Jurkat, Clone E6-1 (cell line): ENCODE data around the gene ANKS1B.
"Not testable (repeated sequence)": the region's sequence is repeated elsewhere in the genome, so short reads cannot be mapped to it uniquely, and the experiment has no call there.

Source experiments
- DNase-seq: peaks from one replicate; pipeline ENCODE4 v3.0.0-alpha.2; 2011; ENCODE audit warnings: low read depth, low spot score
- H3K4me3 ChIP-seq: 2 replicates; pipeline ENCODE4 v1.5.1; 2011; ENCODE audit warnings: mild to moderate bottlenecking, low read length, control low read depth, moderate library complexity

The ANKS1B gene

DNA sequence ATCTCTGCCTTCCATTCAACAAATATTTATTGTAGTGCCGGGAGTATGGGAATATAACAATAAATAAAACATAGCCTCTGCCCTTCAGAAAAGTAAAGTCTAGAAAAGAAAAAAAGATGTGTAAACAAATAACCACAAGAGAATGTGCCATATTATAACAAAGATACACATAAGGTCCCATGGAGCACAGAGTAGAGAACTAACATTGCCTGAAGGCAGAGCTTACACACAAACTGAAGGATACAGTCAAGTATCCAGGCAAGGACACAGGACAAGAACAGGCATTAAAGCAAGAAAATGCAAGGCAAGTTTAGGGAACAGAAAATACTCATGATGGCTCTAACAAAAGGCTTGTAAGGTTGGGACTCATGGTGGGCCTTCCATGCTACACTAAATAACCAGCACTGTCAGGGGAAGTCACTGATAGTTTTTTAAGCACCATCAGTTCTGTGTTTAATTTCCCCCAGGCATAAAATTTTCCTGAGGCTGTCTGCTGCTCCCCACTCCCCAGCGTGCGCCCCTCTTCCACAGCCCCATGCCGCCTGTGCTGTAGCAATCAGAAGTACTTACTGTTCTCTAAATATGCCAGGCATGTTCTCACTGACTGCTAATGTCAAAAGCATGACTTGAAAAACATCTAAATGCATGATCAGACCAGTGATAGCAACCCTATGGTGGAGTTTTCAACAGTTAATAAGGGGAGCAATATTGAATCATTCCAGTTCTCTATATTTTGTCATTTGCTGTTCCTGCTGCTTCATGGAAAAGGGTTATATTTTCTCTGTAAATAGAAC, 77.8 kb downstream of the ANKS1B start:
- DNase-seq: no peak
- H3K4me3 ChIP-seq: no peak overlapping the region

- DNase-seq: no peak
- no peak overlapping the region for H3K4me3 ChIP-seq
Observed at GRCh38 chr12:99901181-99901580, 83.6 kb downstream of the ANKS1B start.

GRCh38 chr12:99898645-99899044, 86.1 kb downstream of the ANKS1B start:
- DNase-seq: no peak
- no peak overlapping the region for H3K4me3 ChIP-seq

DNA sequence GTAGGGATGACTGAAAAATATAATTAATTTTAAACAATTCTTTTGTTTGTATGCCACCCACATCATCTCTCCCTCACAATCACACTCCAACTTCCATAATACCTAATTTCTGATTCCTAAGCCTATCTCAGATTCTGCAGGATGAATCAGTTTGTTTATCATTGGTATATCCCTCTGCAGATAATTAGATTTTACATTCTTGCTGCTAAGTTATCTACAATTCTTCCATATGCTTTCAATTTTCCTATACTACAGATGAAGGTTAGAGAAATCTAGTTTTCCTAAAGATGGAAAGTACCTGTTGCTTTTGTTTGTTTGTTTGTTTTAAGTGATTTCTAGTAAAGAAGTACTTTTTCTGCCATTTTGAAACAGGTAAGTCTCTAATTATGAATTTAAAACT, 105.3 kb downstream of the ANKS1B start:
- H3K4me3 ChIP-seq: no peak overlapping the region
- no peak for DNase-seq

- no peak for DNase-seq
- no peak overlapping the region for H3K4me3 ChIP-seq
Observed at GRCh38 chr12:99875081-99875480, 109.7 kb downstream of the ANKS1B start.

DNA sequence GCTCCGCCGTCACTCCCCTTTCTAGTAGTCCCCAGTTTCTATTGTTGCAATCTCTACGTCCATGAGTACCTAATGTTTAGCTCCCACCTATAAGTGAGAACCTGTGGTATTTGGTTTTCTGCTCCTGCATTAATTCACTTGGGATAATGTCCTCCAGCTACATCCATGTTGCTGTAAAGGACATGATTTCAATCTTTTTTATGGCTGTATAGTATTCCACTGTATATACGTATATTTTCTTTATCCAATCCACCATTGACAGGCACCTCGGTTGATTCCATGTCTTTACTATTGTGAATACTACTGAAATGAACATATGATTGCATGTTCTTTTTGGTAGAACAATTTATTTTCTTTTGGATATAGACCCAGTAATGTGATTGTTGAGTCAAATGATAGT, 114.7 kb downstream of the ANKS1B start:
- DNase-seq: no peak

GRCh38 chr12:99861731-99862130, 123.0 kb downstream of the ANKS1B start:
- no peak overlapping the region for H3K4me3 ChIP-seq
- DNase-seq: no peak

More for the DNA sequence above, 114.7 kb downstream of the ANKS1B start:
- no peak overlapping the region for H3K4me3 ChIP-seq

DNA sequence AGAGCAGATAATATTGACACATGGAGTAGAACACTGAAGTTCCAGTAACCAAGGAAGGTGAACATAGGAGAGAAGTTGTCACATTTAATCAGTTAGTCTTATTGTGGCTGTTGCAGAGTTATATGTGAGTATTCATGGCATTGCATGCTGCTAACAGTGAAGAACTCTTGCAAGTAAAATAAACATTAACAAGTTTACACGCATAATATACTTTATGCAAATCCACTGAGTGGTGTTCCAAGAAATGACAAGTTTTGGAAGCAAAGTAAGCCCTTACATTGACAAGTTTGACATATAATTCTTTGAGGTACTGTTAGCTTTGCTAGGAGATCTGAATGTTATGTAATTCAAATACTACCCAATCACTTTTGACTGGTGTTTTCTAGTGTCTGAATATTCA, 125.6 kb downstream of the ANKS1B start:
- DNase-seq: no peak
- no peak overlapping the region for H3K4me3 ChIP-seq

DNA sequence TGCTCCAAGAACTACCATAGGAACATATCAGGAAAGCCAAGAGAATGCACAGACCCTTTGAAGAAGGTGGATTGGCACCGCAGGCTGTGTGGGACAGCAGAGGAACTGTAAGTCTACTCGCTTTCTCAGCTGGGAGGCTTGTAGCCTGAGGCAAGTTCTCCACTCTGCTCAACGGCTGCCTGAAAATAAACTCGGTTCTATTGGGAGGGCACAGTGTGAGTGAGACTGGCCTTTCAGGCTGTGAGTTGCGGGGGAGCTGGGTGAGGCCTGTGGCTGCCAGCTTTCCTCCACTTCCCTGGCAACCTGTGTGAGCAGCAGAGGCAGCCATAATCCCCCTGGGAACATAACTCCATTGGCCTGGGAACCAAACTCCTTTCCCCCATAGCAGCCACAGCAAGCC, 132.1 kb downstream of the ANKS1B start:
- no peak overlapping the region for H3K4me3 ChIP-seq
- DNase-seq: no peak

- no peak overlapping the region for H3K4me3 ChIP-seq
- DNase-seq: no peak
Observed at GRCh38 chr12:99847936-99848335, 136.8 kb downstream of the ANKS1B start.

GRCh38 chr12:99834710-99835109, 150.0 kb downstream of the ANKS1B start:
- H3K4me3 ChIP-seq: no peak overlapping the region
- DNase-seq: no peak

- no peak for DNase-seq
- H3K4me3 ChIP-seq: no peak overlapping the region
Observed at GRCh38 chr12:99833397-99833796, 151.3 kb downstream of the ANKS1B start.

- no peak overlapping the region for H3K4me3 ChIP-seq
- DNase-seq: no peak
Observed at GRCh38 chr12:99824900-99825542, 159.7 kb downstream of the ANKS1B start.

- H3K4me3 ChIP-seq: no peak overlapping the region
- DNase-seq: no peak
Observed at GRCh38 chr12:99822273-99822672, 162.5 kb downstream of the ANKS1B start.

DNA sequence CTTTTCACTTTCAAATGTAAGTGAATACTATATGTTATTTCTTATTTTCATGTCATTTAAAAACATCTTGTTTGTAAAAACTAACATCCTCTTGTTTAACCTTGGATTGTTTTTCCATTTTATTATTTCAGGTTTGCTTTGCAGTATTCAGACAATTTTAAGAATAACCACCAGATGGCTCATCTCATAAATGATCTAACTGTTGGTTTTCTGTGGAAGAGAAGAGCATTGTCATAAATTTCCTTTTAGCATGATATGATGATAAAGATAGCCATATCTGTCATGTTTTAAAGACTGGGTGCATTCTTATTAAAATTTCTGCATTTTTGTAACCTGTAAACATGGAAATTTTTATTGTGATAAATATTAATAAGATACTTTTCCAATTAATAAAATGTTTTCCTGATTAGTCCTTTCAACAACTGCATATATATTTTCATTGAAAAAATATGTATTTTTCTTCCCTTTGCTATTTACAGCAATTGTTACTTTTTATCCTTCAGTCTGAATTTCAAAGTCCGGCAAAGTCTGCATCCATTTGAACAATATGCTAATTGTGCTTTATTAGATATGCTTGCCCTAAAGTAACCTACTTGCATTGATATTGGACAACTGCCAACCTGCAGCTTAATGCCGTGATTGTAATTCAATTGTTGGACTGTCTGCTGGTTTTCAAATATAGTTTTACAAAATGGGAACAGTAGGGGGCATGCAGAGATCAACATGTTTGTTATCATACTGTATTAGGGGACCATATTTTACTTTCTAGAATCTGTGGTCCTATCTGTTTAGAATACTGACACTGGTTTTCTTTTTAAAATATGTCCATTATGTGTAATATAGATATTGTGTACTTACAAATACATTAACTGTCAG, 173.8 kb downstream of the ANKS1B start:
- no peak overlapping the region for H3K4me3 ChIP-seq
- peak; percentile 10 for DNase-seq

GRCh38 chr12:99809909-99810308, 174.8 kb downstream of the ANKS1B start:
- H3K4me3 ChIP-seq: no peak overlapping the region
- DNase-seq: no peak

- no peak overlapping the region for H3K4me3 ChIP-seq
- DNase-seq: no peak
Observed at GRCh38 chr12:99806304-99806703, 178.4 kb downstream of the ANKS1B start.

DNA sequence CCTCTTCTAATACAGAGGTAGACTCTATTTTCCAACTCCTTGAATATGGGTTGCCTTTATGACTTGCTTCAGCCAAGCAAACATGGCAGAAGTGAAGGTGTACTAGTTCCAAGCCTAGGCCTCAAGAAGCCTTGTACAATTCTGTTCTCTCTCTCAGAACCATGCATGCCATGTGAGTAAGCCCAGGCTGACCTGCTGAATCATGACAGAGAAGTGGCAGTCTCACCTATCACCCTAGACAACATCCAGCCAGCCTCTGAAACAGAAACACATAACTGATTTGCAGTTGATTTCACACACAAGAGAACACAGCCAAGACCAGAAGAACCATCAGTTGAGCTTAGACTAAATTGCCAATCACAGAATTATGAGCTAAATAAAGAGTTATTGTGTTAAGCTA, 180.0 kb downstream of the ANKS1B start:
- DNase-seq: no peak

DNA sequence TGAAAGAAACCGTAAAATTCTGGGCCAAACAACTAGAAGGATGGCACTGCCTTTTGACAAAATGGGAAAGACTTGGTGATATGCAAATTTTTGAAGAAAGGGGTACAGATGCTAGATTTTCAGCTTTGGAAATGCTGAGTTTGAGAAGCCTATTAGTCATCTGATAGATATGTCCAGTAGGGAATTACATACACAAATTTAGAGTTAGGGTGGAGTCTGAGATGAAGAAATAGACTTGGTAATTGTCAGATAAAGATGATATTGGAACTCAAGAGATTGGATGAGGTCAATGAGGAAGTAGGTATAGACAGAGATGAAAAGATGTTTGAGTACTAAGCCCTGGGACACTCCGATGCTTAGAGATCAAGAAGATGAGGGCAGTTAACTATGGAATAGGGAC, 184.1 kb downstream of the ANKS1B start:
- no peak for DNase-seq
- no peak overlapping the region for H3K4me3 ChIP-seq

More for the DNA sequence above, 180.0 kb downstream of the ANKS1B start:
- no peak overlapping the region for H3K4me3 ChIP-seq

GRCh38 chr12:99797931-99798330, 186.8 kb downstream of the ANKS1B start:
- H3K4me3 ChIP-seq, DNase-seq: not testable (repeated sequence)
